ENCODE data around the gene RPL41.
"Not testable (repeated sequence)": the region's sequence is repeated elsewhere in the genome, so short reads cannot be mapped to it uniquely, and the experiment has no call there.

The RPL41 gene

GRCh38 chr12:56107242-56107641 lies 9.2 kb upstream of the RPL41 start:
- no peak for DNase-seq (ENCODE audit: low read depth)
- no peak overlapping the region for H3K4me3 ChIP-seq (ENCODE audit: low read depth, low read length)

DNA sequence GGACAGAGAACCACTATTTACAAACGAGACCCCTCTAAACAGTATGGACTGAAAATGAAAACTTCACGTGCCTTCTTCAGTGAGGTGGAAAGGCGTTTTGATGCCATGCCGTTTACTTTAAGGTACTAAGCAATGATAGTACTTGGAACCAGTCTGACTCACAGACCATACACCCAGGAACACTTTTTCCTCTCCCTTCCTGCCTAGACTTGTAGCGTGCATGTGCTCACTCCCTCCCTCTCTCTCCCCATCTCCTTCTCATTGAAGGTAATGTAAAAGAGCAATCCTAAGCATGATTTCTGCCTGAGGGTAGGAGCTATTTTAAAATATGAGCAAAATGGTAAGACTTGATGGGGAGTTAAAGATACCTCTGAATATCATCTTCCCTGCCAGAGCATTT lies 5.9 kb upstream of the RPL41 start:
- no peak overlapping the region for H3K4me3 ChIP-seq (ENCODE audit: low read depth, low read length)
- no peak for TF ChIP-seq CTCF (IDR thresholded peaks at IDR 0.05; ENCODE audit: control insufficient read depth, extremely low read depth, insufficient read depth)
- DNase-seq (ENCODE audit: low read depth), result no peak

More at GRCh38 chr12:56107242-56107641, 9.2 kb upstream of the RPL41 start:
- TF ChIP-seq CTCF (IDR thresholded peaks at IDR 0.05; ENCODE audit: control insufficient read depth, extremely low read depth, insufficient read depth), result no peak

- no peak overlapping the region for H3K4me3 ChIP-seq (ENCODE audit: low read depth, low read length)
- DNase-seq (ENCODE audit: low read depth), result no peak
- no peak for TF ChIP-seq CTCF (IDR thresholded peaks at IDR 0.05; ENCODE audit: control insufficient read depth, extremely low read depth, insufficient read depth)
These were observed 2.3 kb upstream of the RPL41 start for GRCh38 chr12:56114084-56114483.

DNA sequence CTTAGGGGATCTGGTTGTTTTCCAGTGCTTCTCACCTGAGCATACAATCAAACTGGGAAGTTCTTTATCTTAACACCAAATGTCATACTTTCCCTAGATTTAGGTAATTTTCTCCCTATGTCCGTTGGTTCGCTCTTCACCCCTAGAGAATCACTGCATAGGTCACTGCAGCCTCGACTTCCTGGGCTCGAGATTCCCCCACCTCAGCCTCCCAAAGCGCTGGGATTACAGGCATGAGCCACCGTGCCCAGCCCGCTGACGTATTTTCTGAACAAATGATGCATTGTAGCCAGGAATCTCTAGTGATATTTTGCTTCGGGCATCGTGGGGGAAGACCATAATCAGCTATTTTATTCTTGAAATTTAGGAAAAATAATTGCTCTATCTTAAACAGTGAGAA lies 1.1 kb upstream of the RPL41 start:
- no peak for DNase-seq (ENCODE audit: low read depth)
- H3K4me3 ChIP-seq (ENCODE audit: low read depth, low read length), result peak overlapping the region; percentile 96
- TF ChIP-seq CTCF (IDR thresholded peaks at IDR 0.05; ENCODE audit: control insufficient read depth, extremely low read depth, insufficient read depth), result no peak

DNA sequence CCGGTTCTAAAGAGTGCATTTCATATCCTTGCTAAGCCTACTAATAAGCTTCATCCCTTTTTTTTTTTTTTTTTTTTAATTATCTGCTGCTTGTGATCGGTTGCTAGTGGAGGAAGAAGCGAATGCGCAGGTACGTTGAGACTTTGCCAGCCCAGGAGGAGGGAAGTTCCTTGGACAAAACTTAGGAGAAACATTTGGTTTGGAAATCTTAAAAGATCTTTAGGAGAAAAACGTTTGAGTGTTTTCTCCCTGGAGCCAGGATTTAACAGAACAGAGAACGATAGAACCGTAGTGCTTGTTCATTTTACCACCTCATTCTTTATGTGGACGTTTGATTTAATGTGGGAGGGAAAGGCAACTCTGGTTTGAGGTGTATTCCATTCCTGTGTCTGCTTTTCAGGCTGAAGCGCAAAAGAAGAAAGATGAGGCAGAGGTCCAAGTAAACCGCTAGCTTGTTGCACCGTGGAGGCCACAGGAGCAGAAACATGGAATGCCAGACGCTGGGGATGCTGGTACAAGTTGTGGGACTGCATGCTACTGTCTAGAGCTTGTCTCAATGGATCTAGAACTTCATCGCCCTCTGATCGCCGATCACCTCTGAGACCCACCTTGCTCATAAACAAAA lies 761 bp downstream of the RPL41 start:
- DNase-seq (ENCODE audit: low read depth), result not testable (repeated sequence)

GRCh38 chr12:56117778-56118687 lies 1.6 kb downstream of the RPL41 start, which contains the start of gene ZC3H10:
Gene ZC3H10, plus strand, starts transcription at chr12:56118266. Its CDS starts 2,297 bp downstream, at chr12:56120563.
- H3K4me3 ChIP-seq (ENCODE audit: low read depth, low read length), result peak within 1 kb of the TSS; percentile 96
- TF ChIP-seq CTCF (IDR thresholded peaks at IDR 0.05; ENCODE audit: control insufficient read depth, extremely low read depth, insufficient read depth), result peak; percentile 68
- DNase-seq (ENCODE audit: low read depth), result peak; percentile 100

More for the DNA sequence above, 761 bp downstream of the RPL41 start:
- H3K4me3 ChIP-seq (ENCODE audit: low read depth, low read length), result peak overlapping the region; percentile 96

DNA sequence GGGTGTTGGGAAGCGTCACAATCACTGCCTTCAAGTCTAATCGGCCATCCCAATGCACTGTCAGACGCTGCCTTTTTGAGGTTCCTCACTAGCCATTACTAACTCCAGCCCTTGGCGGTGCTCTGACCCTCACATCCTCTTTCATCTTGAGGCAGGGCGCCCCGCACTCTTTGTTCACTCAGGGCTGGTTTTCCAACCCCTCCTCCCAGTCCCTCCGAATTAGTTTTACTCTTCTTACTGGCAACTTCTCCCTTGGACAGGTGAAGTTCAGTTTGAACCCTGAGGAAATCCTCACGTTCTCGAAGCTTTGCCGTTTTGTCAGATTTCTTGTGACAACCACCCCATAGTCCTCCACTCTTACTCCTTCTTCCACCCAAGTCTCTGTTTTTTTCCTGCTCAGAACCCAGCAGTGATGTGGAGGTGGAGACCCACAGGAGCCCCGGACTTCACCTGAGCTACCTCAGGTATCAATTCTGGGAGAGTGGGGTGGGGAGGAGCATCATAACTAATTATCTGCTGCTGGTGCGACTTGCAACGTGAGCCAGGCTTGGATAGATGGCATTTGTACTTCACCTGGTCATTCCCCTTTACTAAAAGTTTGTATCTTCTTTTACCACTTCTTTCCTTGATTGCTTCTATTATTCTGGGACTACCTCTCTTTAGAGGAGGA lies 2.4 kb downstream of the RPL41 start:
- H3K4me3 ChIP-seq (ENCODE audit: low read depth, low read length), result peak overlapping the region; percentile 96
- no peak for TF ChIP-seq CTCF (IDR thresholded peaks at IDR 0.05; ENCODE audit: control insufficient read depth, extremely low read depth, insufficient read depth)
- DNase-seq (ENCODE audit: low read depth), result no peak

All from LNCaP clone FGC (cell line).